ENCODE data around the gene UPK3A. TPM values are rescaled to one million over a fixed set of nuclear protein-coding genes. Genes with fewer than 3 reads are reported as not detected.
"Not testable (repeated sequence)": the region's sequence is repeated elsewhere in the genome, so short reads cannot be mapped to it uniquely, and the experiment has no call there.

Gene UPK3A
- total RNA-seq, 1 donor from 2014 or later = not detected

- no peak for DNase-seq (ENCODE audit: low spot score)
- Mint-ChIP-seq H3K4me3 (ENCODE audit: unreplicated experiment) (no peak overlapping the region), H3K27ac (ENCODE audit: unreplicated experiment) (no peak overlapping the region), H3K27me3 (ENCODE audit: unreplicated experiment) (peaks cover 1% of the 10 kb centered on the region), H3K9me3 (ENCODE audit: unreplicated experiment) (no peaks in the 10 kb centered on the region), H3K4me1 (ENCODE audit: unreplicated experiment) (no peaks in the 10 kb centered on the region), H3K36me3 (ENCODE audit: low read depth, unreplicated experiment) (no peaks in the 10 kb centered on the region)
- no peak for TF ChIP-seq CTCF (IDR thresholded peaks at IDR 0.05; ENCODE audit: unreplicated experiment)
These were observed 7.2 kb downstream of the UPK3A start for GRCh38 chr22:45291931-45292290.

- no peaks in the 10 kb centered on the region for H3K9me3 Mint-ChIP-seq (ENCODE audit: unreplicated experiment)
- H3K27ac Mint-ChIP-seq (ENCODE audit: unreplicated experiment) = no peak overlapping the region
- TF ChIP-seq CTCF (IDR thresholded peaks at IDR 0.05; ENCODE audit: unreplicated experiment) = no peak
- no peaks in the 10 kb centered on the region for H3K36me3 Mint-ChIP-seq (ENCODE audit: low read depth, unreplicated experiment)
- no peak for DNase-seq (ENCODE audit: low spot score)
- H3K4me1 Mint-ChIP-seq (ENCODE audit: unreplicated experiment) = no peaks in the 10 kb centered on the region
- H3K4me3 Mint-ChIP-seq (ENCODE audit: unreplicated experiment) = no peak overlapping the region
- H3K27me3 Mint-ChIP-seq (ENCODE audit: unreplicated experiment) = no peaks in the 10 kb centered on the region
These were observed 8.1 kb downstream of the UPK3A start for GRCh38 chr22:45292731-45293442.

GRCh38 chr22:45294030-45294429 lies 9.3 kb downstream of the UPK3A start:
- Mint-ChIP-seq H3K36me3 (ENCODE audit: low read depth, unreplicated experiment) (no peaks in the 10 kb centered on the region), H3K4me3 (ENCODE audit: unreplicated experiment) (no peak overlapping the region), H3K27ac (ENCODE audit: unreplicated experiment) (no peak overlapping the region), H3K27me3 (ENCODE audit: unreplicated experiment) (no peaks in the 10 kb centered on the region), H3K4me1 (ENCODE audit: unreplicated experiment) (peaks cover 3% of the 10 kb centered on the region), H3K9me3 (ENCODE audit: unreplicated experiment) (no peaks in the 10 kb centered on the region)
- DNase-seq (ENCODE audit: low spot score) = no peak
- no peak for TF ChIP-seq CTCF (IDR thresholded peaks at IDR 0.05; ENCODE audit: unreplicated experiment)

- not testable (repeated sequence) for H3K27me3 Mint-ChIP-seq (ENCODE audit: unreplicated experiment); H3K36me3 Mint-ChIP-seq (ENCODE audit: low read depth, unreplicated experiment); H3K4me3 Mint-ChIP-seq (ENCODE audit: unreplicated experiment); H3K27ac Mint-ChIP-seq (ENCODE audit: unreplicated experiment); H3K9me3 Mint-ChIP-seq (ENCODE audit: unreplicated experiment); DNase-seq (ENCODE audit: low spot score); H3K4me1 Mint-ChIP-seq (ENCODE audit: unreplicated experiment)
These were observed 10.3 kb downstream of the UPK3A start for GRCh38 chr22:45295004-45295403.

- DNase-seq (ENCODE audit: low spot score) = no peak
- H3K27me3 Mint-ChIP-seq (ENCODE audit: unreplicated experiment) = no peaks in the 10 kb centered on the region
- H3K4me3 Mint-ChIP-seq (ENCODE audit: unreplicated experiment) = no peak overlapping the region
- TF ChIP-seq CTCF (IDR thresholded peaks at IDR 0.05; ENCODE audit: unreplicated experiment) = no peak
- no peak overlapping the region for H3K27ac Mint-ChIP-seq (ENCODE audit: unreplicated experiment)
- no peaks in the 10 kb centered on the region for H3K9me3 Mint-ChIP-seq (ENCODE audit: unreplicated experiment)
- H3K4me1 Mint-ChIP-seq (ENCODE audit: unreplicated experiment) = peaks cover 3% of the 10 kb centered on the region
- H3K36me3 Mint-ChIP-seq (ENCODE audit: low read depth, unreplicated experiment) = no peaks in the 10 kb centered on the region
These were observed 10.7 kb downstream of the UPK3A start for GRCh38 chr22:45295492-45295891.
